ENCODE results near the gene TLR4.

The TLR4 gene

DNA sequence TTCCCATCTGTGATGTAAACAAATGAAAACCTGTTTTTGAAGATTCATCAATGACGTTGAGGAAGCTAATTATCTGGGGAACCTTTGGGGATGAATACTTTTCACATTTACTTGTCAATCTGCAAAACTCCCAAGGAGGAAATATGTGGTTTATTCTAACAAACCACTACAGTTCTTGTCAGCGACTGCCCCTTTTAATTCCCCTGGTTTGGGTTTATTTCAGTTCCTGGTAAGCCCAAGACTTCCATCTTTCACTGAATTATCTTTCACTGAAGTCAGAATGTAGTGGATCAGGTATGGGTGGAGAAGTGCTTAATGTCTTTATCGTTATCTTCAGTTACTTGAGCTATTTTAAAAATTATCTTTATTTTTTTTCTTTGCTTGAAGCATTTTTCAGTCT is 40.2 kb downstream of the TLR4 start:
- no peaks in the 10 kb centered on the region for H3K36me3 ChIP-seq (ENCODE audit: insufficient read depth, low read length)
- no peak overlapping the region for H3K27ac ChIP-seq (ENCODE audit: low read depth, low read length)
- H3K27me3 ChIP-seq (ENCODE audit: insufficient read depth, low read length), result 0 out of 2 replicates have a peak, but pooled peaks cover 4% of the 10 kb centered on the region
- H3K79me2 ChIP-seq (ENCODE audit: control insufficient read depth, insufficient read depth, low read length, unreplicated experiment), result no peaks in the 10 kb centered on the region
- H3K4me3 ChIP-seq (ENCODE audit: low read depth, low read length), result peak overlapping the region; percentile 77
- no peaks in the 10 kb centered on the region for H3K4me1 ChIP-seq (ENCODE audit: control insufficient read depth, insufficient read depth, low read length, unreplicated experiment)
- H2AFZ ChIP-seq (ENCODE audit: low read length, unreplicated experiment), result peak overlapping the region; percentile 77

DNA sequence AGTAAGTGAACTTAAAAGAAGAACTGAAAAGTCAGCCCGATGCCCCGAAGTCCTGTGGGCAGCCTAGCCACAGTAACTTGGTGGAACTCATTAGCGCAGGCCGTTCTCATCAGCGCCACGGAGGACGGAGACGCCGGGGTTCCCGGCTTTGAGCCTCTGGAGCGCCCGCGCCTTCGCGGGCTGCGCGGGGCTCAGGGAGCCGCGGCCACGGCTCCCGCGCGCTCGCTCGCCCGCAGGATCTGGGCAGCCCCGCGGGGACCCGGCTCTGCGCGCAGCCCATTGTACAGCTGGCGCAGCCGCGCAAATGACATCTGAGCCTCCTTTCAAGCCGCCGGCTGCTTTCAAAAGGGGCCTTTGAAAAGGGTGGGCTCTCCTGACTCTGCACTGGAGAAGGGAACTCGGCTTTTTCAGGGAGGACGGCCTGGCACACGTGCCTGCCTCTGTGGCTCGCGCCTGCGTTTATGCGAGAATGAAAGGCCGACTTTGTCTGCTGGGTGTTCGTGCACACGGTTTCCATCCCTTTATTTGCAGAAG is 40.7 kb downstream of the TLR4 start:
- Histone ChIP-seq H3K27me3 (ENCODE audit: insufficient read depth, low read length) (0 out of 2 replicates have a peak, but pooled peaks cover 4% of the 10 kb centered on the region), H3K79me2 (ENCODE audit: control insufficient read depth, insufficient read depth, low read length, unreplicated experiment) (no peaks in the 10 kb centered on the region), H3K36me3 (ENCODE audit: insufficient read depth, low read length) (no peaks in the 10 kb centered on the region), H3K4me1 (ENCODE audit: control insufficient read depth, insufficient read depth, low read length, unreplicated experiment) (no peaks in the 10 kb centered on the region), H3K27ac (ENCODE audit: low read depth, low read length) (no peak overlapping the region), H3K4me3 (ENCODE audit: low read depth, low read length) (peak overlapping the region; percentile 77), H2AFZ (ENCODE audit: low read length, unreplicated experiment) (peak overlapping the region; percentile 77)

DNA sequence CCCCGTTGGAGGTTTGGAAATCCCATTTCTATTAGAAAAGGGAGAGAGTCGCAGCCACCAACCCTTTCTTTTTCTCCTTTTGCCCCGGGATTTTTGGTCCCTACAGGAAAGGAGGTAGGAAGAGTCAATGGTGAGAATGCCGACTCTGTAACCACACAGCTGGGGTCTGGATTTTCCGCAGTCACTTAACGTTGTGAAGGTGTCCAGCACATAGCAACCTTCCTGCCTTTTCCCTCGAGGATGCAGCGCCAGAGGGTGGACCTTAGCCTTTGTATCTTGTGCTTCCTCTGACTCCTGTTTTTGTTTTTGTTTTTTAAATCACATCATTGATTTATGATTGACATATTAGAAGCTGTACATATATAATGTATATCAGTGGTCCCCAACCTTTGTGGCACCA is 41.4 kb downstream of the TLR4 start:
- H3K36me3 ChIP-seq (ENCODE audit: insufficient read depth, low read length), result no peaks in the 10 kb centered on the region
- H3K4me3 ChIP-seq (ENCODE audit: low read depth, low read length), result peak overlapping the region; percentile 77

DNA sequence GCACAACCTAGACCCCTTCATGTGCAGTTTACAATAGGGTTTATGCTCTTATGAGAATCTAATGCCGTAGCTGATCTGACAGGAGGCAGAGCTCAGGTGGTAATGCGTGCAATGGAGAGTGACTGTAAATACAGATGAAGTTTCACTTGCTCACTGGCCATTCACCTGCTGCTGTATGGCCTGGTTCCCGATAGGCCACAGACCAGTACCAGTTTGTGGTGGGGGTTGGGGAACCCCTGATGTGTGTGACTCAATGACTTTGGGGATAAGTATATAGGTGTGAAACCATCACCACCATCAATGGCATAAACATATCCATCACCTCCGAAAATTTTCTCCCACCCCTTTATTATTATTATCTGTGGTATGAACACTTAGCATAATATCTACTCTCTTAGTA is 42.1 kb downstream of the TLR4 start:
- no peak overlapping the region for H2AFZ ChIP-seq (ENCODE audit: low read length, unreplicated experiment)

More for the DNA sequence above, 41.4 kb downstream of the TLR4 start:
- Histone ChIP-seq H3K4me1 (ENCODE audit: control insufficient read depth, insufficient read depth, low read length, unreplicated experiment) (no peaks in the 10 kb centered on the region), H3K27me3 (ENCODE audit: insufficient read depth, low read length) (0 out of 2 replicates have a peak, but pooled peaks cover 4% of the 10 kb centered on the region), H3K79me2 (ENCODE audit: control insufficient read depth, insufficient read depth, low read length, unreplicated experiment) (no peaks in the 10 kb centered on the region), H2AFZ (ENCODE audit: low read length, unreplicated experiment) (no peak overlapping the region), H3K27ac (ENCODE audit: low read depth, low read length) (no peak overlapping the region)

DNA sequence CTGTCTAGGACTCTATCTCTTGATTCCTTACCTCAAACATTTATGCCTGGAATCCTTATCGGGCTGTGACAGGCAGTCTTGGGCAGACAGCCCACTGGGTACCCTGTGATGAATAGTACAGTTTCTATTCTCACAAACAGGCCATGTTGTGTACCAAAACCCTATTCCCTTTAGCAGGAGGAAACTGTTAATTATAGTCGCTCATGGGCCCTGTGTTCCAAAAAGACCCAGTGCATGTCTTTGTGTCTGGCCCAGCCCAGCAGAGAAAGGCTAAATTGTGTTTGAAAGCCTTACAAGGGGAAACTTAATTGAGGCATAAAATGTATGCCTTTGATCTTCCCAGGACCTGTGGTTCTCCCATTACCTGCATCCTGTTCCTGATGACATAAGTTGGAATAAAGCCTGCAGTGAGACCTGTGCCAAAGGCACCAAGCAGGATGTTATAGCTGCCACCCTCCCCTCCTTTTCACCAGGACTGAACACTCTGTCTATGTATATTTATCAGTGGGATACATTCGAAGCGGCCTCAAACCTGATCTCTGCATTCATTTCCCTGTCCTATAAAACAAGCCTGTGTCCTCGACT is 43.3 kb downstream of the TLR4 start:
- Histone ChIP-seq H3K36me3 (ENCODE audit: insufficient read depth, low read length) (no peaks in the 10 kb centered on the region), H3K4me3 (ENCODE audit: low read depth, low read length) (no peak overlapping the region)

More for the DNA sequence above, 42.1 kb downstream of the TLR4 start:
- H3K4me3 ChIP-seq (ENCODE audit: low read depth, low read length), result no peak overlapping the region
- no peak overlapping the region for H3K27ac ChIP-seq (ENCODE audit: low read depth, low read length)
- no peaks in the 10 kb centered on the region for H3K79me2 ChIP-seq (ENCODE audit: control insufficient read depth, insufficient read depth, low read length, unreplicated experiment)
- H3K36me3 ChIP-seq (ENCODE audit: insufficient read depth, low read length), result no peaks in the 10 kb centered on the region
- H3K4me1 ChIP-seq (ENCODE audit: control insufficient read depth, insufficient read depth, low read length, unreplicated experiment), result no peaks in the 10 kb centered on the region
- H3K27me3 ChIP-seq (ENCODE audit: insufficient read depth, low read length), result 0 out of 2 replicates have a peak, but pooled peaks cover 4% of the 10 kb centered on the region

DNA sequence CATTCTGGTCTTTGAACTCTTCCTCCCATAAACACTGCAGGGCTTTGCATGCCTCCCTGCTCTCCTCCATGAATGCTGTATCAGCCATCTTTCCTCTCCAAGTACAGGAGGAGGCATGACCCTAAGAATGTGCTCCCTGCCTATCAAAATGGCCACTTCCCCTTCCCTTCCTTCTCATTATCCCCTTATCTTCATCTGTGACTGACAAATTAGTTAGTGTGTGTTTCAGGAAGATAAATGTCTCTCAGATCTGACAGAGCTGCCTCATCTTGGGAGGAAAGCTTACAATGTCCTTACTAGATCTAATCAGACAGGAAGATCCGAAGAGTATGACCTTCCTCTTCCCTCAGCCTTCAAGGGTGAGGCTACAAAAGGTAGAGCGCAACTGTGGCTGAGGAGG is 46.2 kb downstream of the TLR4 start:
- H3K27ac ChIP-seq (ENCODE audit: low read depth, low read length), result no peak overlapping the region
- H3K4me1 ChIP-seq (ENCODE audit: control insufficient read depth, insufficient read depth, low read length, unreplicated experiment), result no peaks in the 10 kb centered on the region
- H3K36me3 ChIP-seq (ENCODE audit: insufficient read depth, low read length), result no peaks in the 10 kb centered on the region
- no peaks in the 10 kb centered on the region for H3K27me3 ChIP-seq (ENCODE audit: insufficient read depth, low read length)
- no peak overlapping the region for H3K4me3 ChIP-seq (ENCODE audit: low read depth, low read length)
- no peak overlapping the region for H2AFZ ChIP-seq (ENCODE audit: low read length, unreplicated experiment)
- no peaks in the 10 kb centered on the region for H3K79me2 ChIP-seq (ENCODE audit: control insufficient read depth, insufficient read depth, low read length, unreplicated experiment)

More for the DNA sequence above, 43.3 kb downstream of the TLR4 start:
- Histone ChIP-seq H3K4me1 (ENCODE audit: control insufficient read depth, insufficient read depth, low read length, unreplicated experiment) (no peaks in the 10 kb centered on the region), H3K27me3 (ENCODE audit: insufficient read depth, low read length) (0 out of 2 replicates have a peak, but pooled peaks cover 4% of the 10 kb centered on the region), H3K79me2 (ENCODE audit: control insufficient read depth, insufficient read depth, low read length, unreplicated experiment) (no peaks in the 10 kb centered on the region), H2AFZ (ENCODE audit: low read length, unreplicated experiment) (no peak overlapping the region), H3K27ac (ENCODE audit: low read depth, low read length) (no peak overlapping the region)

DNA sequence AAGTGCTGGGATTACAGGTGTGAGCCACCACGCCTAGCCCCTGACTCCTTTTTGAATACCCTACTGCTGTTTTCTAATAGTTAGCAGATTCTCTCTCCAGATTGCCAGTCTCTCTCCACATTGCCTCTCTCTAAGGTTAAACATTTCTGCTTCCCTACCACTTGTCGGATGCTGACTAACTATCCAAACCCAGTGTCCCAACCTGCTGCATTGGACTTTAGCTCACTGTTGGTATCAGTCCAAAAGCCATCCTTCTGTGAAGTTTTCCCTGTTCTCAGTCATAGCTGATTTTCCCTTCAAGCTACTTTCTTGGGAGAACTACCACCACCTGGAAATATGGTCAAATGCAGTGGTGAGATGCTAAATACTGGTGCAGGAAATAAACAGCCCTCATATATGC is 48.7 kb downstream of the TLR4 start:
- Histone ChIP-seq H3K36me3 (ENCODE audit: insufficient read depth, low read length) (no peaks in the 10 kb centered on the region), H3K4me3 (ENCODE audit: low read depth, low read length) (no peak overlapping the region), H3K4me1 (ENCODE audit: control insufficient read depth, insufficient read depth, low read length, unreplicated experiment) (no peaks in the 10 kb centered on the region), H2AFZ (ENCODE audit: low read length, unreplicated experiment) (no peak overlapping the region), H3K27me3 (ENCODE audit: insufficient read depth, low read length) (no peaks in the 10 kb centered on the region), H3K79me2 (ENCODE audit: control insufficient read depth, insufficient read depth, low read length, unreplicated experiment) (no peaks in the 10 kb centered on the region), H3K27ac (ENCODE audit: low read depth, low read length) (no peak overlapping the region)

DNA sequence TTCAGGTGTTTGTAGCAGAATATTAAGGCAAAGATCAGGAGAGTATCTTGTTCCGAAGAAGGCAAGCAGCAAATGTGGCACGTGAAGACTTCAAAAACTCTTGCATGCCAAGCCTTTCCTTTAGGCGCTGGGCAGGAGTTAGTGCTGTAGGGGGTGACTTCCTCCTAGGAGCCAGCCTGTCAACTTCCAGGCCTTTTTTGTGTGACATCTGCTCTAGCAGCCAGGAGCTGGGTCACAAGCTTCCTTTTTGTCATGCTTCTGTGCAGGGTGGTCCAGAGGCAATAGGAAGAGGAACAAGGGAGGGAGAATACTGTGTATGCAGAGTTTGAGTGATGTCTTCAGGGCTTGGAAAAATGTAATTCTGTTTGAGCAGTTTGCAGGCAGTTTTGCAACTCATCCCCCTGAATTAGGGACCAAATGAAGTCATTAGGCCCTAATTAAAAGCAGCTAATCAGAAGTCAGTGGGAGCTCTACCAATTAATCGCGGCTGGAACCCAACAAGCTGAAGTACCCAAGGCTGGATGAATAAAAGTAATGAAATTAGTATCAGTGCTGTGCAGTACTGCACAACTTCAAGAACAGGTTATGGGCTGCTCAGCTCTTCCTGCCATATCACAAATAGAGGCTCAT is 53.5 kb downstream of the TLR4 start:
- Histone ChIP-seq H3K79me2 (ENCODE audit: control insufficient read depth, insufficient read depth, low read length, unreplicated experiment) (no peaks in the 10 kb centered on the region), H3K4me1 (ENCODE audit: control insufficient read depth, insufficient read depth, low read length, unreplicated experiment) (peaks cover 2% of the 10 kb centered on the region), H3K27me3 (ENCODE audit: insufficient read depth, low read length) (no peaks in the 10 kb centered on the region), H3K27ac (ENCODE audit: low read depth, low read length) (no peak overlapping the region), H2AFZ (ENCODE audit: low read length, unreplicated experiment) (no peak overlapping the region), H3K4me3 (ENCODE audit: low read depth, low read length) (no peak overlapping the region), H3K36me3 (ENCODE audit: insufficient read depth, low read length) (no peaks in the 10 kb centered on the region)

DNA sequence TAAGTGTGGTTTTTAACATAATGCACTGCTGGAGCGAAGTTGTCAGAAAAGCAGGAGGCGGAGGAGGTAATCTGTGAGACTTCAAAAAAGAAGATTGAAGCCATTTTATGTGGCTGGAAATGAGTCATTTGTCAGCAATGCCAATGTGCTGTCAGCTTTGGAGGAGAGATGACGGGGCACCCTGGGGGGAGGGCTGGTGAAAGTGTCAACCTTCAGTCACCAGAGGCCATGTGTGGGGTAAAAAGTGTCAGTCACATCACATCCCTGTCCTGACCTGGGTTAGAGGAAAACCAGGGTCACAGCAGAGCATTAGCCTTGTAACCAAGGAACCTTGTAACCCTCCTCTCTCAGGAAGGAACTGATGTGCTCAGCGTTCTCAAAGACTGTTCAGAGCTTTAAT is 59.1 kb downstream of the TLR4 start:
- no peak overlapping the region for H3K27ac ChIP-seq (ENCODE audit: low read depth, low read length)
- no peaks in the 10 kb centered on the region for H3K27me3 ChIP-seq (ENCODE audit: insufficient read depth, low read length)
- H2AFZ ChIP-seq (ENCODE audit: low read length, unreplicated experiment), result peak overlapping the region; percentile 4
- H3K4me3 ChIP-seq (ENCODE audit: low read depth, low read length), result no peak overlapping the region
- H3K4me1 ChIP-seq (ENCODE audit: control insufficient read depth, insufficient read depth, low read length, unreplicated experiment), result peaks cover 14% of the 10 kb centered on the region
- H3K36me3 ChIP-seq (ENCODE audit: insufficient read depth, low read length), result no peaks in the 10 kb centered on the region
- H3K79me2 ChIP-seq (ENCODE audit: control insufficient read depth, insufficient read depth, low read length, unreplicated experiment), result no peaks in the 10 kb centered on the region

DNA sequence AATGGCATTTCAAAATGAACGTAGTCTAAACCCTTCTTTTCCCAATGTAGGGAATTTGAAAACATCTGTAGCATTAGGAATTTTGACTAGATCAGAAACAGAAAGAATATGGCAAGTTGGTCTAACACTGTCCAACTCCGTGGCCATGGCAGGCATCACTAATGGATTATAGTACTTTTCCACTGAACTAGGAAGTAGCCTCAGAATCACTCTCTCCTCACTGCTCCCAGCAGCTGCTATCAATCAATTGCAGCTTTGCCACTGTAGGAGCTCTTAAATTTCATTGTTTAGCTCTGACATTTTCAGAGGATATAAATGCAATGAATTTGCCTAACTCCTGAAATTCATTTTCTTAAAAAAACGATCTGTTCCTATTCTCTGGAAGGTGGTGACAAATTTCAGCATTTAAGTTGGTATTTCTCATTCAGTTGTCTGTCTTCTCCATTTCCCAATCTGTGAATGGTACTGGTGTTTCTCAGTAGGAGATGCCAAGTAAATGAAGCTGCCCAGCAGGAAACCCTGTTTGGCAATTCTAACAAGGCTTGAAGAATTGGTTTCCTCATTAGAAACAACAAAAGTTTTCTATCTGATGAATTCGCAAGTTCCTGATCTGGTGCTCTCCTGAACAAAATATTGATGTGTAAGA is 64.7 kb downstream of the TLR4 start:
- Histone ChIP-seq H3K4me3 (ENCODE audit: low read depth, low read length) (no peak overlapping the region), H3K27me3 (ENCODE audit: insufficient read depth, low read length) (no peaks in the 10 kb centered on the region)

More for the DNA sequence above, 64.7 kb downstream of the TLR4 start:
- H3K79me2 ChIP-seq (ENCODE audit: control insufficient read depth, insufficient read depth, low read length, unreplicated experiment), result no peaks in the 10 kb centered on the region
- peaks cover 7% of the 10 kb centered on the region for H3K4me1 ChIP-seq (ENCODE audit: control insufficient read depth, insufficient read depth, low read length, unreplicated experiment)
- no peaks in the 10 kb centered on the region for H3K36me3 ChIP-seq (ENCODE audit: insufficient read depth, low read length)
- no peak overlapping the region for H3K27ac ChIP-seq (ENCODE audit: low read depth, low read length)
- H2AFZ ChIP-seq (ENCODE audit: low read length, unreplicated experiment), result no peak overlapping the region

Measured in ACC112 (cell line).